SKM-1 treated with dmso at 0.1 percent for 144 hours (cell line): Measurements from ENCODE around the gene SDSL.

ENCODE experiments used
- DNase-seq: peaks from one replicate; lab custom pipeline; 2025; ENCODE audit not compliant: unreplicated experiment; lab: John Stamatoyannopoulos, UW

Gene SDSL

DNA sequence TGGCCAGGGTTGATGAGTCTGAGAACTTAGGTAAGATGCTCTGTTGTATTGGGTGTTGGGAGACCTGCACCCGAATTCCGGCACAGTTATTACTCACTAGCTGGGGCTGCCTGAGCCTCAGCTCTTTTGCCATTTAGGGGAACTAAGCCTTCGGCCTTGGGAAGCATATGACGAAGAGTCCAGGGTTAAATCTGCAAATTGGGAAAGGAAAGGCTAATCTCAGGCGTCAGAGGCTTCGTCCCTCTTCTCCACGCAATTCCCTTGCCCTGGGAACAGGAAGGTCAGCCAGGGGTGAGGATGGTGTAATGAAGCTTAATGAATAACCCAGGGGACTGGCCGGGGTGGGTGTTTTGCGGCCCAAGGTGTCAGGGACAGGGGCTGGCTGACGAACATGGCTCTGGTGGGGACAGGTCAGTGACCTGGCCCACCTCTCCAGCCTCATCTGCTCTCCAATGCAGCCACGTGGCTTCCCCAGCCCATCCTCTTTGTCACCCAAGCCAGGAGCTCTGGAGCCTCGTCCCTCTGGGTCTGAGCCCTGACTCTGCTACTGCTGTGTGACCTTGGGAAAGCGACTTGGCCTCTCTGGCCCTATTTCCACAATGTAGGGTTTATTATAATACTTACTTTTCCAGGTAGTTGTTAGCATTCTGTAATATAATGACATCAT is 3.8 kb upstream of the SDSL start:
- no peak for DNase-seq

GRCh38 chr12:113420996-113421595 is 1.1 kb upstream of the SDSL start:
- no peak for DNase-seq

DNA sequence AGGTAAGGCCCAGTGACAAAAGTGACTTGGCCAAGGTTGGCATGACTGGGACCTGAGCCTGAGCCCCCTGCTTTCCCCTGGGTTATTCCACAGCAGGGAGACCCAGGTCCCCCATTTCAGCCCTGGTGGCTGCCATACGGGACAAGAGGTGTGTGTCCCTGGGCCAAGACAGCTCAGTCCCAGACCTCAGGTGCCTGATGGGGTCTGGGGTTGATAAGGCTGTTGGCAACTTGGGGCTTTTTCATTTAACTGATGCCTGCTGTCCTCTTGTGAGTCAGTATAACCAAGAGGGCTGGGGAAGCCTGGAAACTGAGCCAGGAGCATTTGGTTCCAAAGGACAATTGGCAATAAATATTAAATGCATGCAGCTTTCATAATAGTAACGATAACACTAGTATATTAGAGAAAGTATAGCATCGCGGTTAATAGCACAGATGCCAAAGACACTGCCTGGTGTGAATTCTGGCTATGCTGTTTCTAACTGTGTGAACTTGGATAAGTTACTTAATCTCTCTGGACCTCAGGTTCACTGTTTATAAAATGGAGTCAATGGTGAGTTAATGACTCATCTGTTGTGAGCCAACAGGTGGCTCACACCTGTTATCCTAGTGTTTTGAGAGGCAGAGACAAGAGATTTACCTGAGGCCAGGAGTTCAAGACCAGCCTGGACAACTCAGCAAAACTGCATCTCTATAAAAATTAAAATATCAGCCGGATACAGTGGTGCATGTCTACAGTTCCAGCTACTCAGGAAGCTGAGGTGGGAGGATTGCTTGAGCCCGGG is 898 bp downstream of the SDSL start:
- no peak for DNase-seq

- no peak for DNase-seq
These were observed 2.3 kb downstream of the SDSL start for GRCh38 chr12:113424456-113424855.

DNA sequence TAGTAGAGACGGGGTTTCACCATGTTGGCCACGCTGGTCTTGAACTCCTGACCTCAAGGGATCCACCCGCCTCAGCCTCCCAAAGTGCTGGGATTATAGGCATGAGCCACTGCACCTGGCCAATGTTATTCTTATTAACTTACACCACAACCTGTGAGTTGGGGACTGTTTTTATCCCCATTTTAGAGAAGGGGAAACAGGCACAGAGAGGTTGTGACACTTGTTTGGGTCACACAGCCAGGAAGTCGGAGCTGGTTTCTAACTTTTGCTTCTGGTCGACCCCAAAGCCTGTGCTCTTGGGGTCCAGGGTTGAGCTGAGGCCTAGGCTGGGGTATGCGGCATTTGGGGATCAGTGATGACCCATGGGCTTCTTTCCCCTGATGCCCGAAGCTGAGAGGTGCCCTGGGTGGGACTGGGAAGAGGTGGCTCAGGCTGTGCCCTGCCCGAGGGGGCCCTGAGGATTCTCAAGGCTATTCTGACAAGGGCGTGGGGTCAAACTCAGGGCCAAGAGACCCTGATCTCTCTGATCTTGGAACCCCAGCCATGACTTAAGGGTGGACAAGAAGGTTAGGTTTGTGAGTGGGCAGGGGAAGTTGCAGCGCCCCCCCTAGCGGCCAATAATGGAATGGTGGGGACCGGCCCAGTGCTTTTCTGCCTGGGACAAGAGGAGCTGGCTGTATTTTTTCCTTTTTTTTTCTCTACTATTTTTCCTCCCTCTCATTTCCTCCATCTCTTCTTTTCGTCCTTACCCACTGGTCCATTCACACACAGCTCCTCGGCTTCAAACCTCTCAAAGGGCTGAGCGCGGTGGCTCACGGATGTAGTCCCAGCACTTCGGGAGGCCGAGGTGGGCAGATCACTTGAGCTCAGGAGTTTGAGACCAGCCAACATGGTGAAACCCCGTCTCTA is 3.0 kb downstream of the SDSL start:
- peak; percentile 14 for DNase-seq

- DNase-seq: no peak
These were observed 3.8 kb downstream of the SDSL start for GRCh38 chr12:113425960-113426453.

DNA sequence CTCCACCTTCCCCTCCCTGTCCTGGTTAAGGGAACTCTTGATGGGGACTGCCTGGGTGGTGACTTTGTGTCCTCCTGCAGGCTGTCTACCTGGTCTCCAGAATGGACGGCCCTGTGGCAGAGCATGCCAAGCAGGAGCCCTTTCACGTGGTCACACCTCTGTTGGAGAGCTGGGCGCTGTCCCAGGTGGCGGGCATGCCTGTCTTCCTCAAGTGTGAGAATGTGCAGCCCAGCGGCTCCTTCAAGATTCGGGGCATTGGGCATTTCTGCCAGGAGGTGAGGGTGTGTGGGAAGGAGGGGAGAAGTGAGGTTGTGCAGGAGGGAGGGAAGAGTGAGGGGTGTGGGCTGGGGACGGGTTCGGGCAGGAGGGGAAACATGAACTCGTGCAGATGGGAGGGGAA is 5.7 kb downstream of the SDSL start:
- no peak for DNase-seq

GRCh38 chr12:113428482-113428881 is 6.3 kb downstream of the SDSL start:
- DNase-seq: no peak

DNA sequence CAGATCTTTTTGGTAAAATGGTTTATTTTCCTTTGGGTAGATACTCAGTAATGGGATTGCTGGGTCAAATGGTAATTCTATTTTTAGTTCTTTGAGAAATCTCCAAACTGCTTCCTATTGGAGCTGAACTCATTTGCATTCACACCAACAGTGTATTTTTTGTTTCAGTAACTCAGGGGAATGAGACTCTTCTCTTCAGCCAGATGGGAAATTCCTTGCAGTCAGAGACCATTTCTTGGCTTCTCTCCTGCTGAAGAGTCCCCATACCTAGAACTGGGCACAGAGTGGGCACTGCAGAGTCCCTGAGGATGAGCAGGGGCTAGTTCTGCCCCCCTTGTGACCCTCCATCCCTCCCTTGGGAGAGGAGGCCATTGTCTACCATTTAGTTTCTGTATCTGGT is 10.8 kb downstream of the SDSL start:
- DNase-seq: no peak

DNA sequence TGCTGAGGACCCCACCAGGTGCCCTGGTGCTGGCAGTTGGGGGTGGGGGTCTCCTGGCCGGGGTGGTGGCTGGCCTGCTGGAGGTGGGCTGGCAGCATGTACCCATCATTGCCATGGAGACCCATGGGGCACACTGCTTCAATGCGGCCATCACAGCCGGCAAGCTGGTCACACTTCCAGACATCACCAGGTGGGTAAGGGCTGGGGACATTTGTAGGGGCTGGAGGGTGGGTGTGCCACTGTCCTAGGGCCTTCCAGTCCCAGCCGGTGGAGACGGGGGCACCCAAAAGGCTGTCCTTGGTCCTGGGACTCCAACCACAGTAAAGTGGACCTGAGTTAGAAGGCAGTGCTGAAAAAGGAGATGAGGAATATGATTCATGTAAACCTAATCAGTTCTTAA is 13.2 kb downstream of the SDSL start:
- DNase-seq: no peak

- DNase-seq: no peak
These were observed 14.4 kb downstream of the SDSL start for GRCh38 chr12:113436586-113436985.

GRCh38 chr12:113436993-113437728 is 15.0 kb downstream of the SDSL start:
- no peak for DNase-seq

DNA sequence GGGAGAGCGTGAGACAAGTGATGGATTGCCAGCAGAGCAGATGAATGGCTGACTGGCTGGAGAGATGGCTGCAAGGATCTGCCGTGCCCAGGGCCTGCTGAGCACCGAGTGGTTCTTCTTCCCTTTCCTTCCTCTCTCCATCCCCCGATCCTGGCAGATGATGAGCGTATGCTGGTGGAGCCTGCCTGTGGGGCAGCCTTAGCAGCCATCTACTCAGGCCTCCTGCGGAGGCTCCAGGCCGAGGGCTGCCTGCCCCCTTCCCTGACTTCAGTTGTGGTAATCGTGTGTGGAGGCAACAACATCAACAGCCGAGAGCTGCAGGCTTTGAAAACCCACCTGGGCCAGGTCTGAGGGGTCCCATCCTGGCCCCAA is 15.5 kb downstream of the SDSL start:
- no peak for DNase-seq

DNA sequence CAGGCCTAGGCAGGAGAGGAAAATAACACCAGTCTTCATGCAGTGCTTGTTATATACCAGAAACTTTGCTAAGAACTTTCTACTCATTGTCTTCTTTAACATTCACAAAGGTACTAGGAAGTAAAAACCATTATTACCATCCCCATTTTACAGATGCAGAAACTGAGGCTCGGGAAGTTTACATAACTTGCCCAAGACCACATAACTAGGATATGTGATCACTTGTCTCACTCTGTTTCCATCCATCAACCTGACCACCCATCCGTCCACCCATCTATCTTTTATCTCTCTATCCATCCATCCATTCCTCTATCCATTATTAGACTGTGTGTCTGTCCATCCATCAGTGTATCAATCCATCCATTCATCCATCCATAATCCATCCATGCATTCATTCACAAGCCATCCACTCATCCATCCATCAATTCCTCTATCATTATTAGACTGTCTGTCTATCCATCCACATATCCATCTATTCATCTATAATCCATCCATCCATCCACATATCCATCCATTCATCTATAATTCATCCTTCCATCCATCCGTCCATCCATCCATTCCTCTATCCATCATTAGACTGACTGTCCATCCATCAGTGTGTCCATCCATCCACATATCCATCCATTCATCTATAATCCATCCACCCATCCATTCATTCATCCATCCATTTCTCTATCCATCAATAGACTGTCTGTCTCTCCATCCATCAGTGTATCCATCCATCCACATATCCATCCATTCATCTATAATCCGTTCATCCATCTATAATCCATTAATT is 16.5 kb downstream of the SDSL start:
- DNase-seq: no peak

DNA sequence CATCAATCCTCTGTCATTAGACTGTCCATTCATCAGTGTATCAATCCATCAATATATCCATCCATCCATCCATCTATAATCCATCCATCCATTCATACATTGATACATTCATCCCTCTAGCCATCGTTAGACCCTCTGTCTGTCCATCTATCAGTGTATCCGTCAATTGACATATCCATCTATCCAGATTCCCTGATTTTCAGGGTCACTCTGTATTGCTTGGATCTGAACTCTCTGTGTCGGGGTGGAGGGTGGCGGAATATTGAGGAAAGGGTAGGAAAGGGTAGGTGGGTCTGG is 17.1 kb downstream of the SDSL start:
- DNase-seq: no peak

- no peak for DNase-seq
These were observed 17.4 kb downstream of the SDSL start for GRCh38 chr12:113439606-113440030.

DNA sequence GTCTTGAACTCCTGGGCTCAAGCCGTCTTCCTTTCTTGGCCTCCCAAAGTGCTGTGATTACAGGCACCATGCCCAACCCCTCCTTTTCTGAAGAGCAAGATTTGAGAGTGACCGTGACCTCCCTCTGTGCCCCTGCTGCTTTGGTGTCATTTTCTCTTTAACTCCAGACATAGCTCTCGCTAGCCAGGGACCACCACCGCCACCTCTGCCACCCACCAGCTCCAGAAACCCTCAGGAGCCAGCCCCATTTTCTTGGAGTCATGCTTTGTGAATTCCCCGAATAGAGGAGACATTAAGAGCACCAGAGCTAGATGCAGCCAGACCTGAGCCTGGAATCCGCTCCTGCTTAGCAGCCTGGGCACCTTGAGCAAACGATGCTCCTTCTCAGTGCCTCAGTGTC is 18.2 kb downstream of the SDSL start:
- DNase-seq: no peak

- no peak for DNase-seq
These were observed 19.0 kb downstream of the SDSL start for GRCh38 chr12:113440947-113441782.

GRCh38 chr12:113443030-113443539 is 20.9 kb downstream of the SDSL start:
- DNase-seq: no peak
